Suprapubic skin (tissue), 3 donors: ENCODE results near the gene ZSCAN20.

ENCODE experiments used
- EP300 ChIP-seq: sonication (generic); formaldehyde crosslinking; IDR thresholded peaks from one replicate; pipeline ENCODE4 v1.6.1; 2017; ENCODE audit warnings: antibody characterized with exemption
- TF ChIP-seq, protein P1 (sequence below), 2 donors: fragments of 200-600 bp in 1 of 2; fragments of 450-650 bp in 1 of 2; sonication (generic) in 1 of 2; IDR thresholded peaks; one replicate each; pipeline ENCODE4 v1.5.1; 2016 to 2019; ENCODE audit warnings: antibody characterized with exemption in 2 of 2, mild to moderate bottlenecking in 1 of 2, moderate library complexity in 1 of 2

DNA sequence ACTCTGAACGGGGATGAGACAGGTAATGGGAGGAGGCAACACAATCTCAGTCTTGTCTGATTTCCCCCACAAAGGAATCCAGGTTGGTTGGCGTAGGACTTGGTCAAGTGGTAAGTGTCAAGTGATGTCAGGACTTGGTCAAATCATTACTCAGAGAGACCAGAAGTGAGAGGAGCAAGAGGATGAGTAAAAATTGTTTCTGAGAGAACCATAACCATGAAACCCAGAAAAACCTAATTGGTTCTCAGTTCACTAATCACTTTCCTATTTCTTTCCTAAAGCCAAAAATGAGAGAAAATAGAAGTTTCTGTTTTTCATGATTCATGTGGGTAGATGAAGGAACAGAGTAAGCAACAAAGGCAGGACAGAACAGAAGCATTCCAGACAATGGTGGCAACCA lies 46.5 kb upstream of the ZSCAN20 start:
- TF ChIP-seq, protein P1, sequence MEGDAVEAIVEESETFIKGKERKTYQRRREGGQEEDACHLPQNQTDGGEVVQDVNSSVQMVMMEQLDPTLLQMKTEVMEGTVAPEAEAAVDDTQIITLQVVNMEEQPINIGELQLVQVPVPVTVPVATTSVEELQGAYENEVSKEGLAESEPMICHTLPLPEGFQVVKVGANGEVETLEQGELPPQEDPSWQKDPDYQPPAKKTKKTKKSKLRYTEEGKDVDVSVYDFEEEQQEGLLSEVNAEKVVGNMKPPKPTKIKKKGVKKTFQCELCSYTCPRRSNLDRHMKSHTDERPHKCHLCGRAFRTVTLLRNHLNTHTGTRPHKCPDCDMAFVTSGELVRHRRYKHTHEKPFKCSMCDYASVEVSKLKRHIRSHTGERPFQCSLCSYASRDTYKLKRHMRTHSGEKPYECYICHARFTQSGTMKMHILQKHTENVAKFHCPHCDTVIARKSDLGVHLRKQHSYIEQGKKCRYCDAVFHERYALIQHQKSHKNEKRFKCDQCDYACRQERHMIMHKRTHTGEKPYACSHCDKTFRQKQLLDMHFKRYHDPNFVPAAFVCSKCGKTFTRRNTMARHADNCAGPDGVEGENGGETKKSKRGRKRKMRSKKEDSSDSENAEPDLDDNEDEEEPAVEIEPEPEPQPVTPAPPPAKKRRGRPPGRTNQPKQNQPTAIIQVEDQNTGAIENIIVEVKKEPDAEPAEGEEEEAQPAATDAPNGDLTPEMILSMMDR (IDR thresholded peaks at IDR 0.05), result no peak
- no peak for TF ChIP-seq EP300
